A549 treated with Hydrocortisone at 1 μM for 4 hours (cell line): ENCODE results near the gene ADRB2. TPM values are rescaled to one million over a fixed set of nuclear protein-coding genes. Genes with fewer than 3 reads are reported as not detected.

Source experiments
- total RNA-seq: library from RNA; stranded (reverse); fragments of 200-300 nt; extraction: Qiagen RNA extraction; gene quantifications from 5 replicates; pipeline ENCODE4 v1.2.3, GENCODE V29; 2022

Gene ADRB2
- total RNA-seq, result 0.97 to 1.6 TPM (median 1.0 TPM) in 5 replicates

DNA sequence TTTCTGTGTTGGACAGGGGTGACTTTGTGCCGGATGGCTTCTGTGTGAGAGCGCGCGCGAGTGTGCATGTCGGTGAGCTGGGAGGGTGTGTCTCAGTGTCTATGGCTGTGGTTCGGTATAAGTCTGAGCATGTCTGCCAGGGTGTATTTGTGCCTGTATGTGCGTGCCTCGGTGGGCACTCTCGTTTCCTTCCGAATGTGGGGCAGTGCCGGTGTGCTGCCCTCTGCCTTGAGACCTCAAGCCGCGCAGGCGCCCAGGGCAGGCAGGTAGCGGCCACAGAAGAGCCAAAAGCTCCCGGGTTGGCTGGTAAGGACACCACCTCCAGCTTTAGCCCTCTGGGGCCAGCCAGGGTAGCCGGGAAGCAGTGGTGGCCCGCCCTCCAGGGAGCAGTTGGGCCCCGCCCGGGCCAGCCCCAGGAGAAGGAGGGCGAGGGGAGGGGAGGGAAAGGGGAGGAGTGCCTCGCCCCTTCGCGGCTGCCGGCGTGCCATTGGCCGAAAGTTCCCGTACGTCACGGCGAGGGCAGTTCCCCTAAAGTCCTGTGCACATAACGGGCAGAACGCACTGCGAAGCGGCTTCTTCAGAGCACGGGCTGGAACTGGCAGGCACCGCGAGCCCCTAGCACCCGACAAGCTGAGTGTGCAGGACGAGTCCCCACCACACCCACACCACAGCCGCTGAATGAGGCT lies at the start of gene ADRB2:
Gene ADRB2 (plus strand): TSS at position 559 of the 686 bp plus-strand sequence. CDS start 221 bp downstream, outside the sequence.

Other genes with a start within 250 kb of the ADRB2 start
- not detected in 5 replicates for gene HTR4, start 172.1 kb upstream of the ADRB2 start, total RNA-seq
- 0.60 to 0.99 TPM (median 0.69 TPM) in 5 replicates for gene SH3TC2, start 236.5 kb downstream of the ADRB2 start, total RNA-seq